ENCODE results near the gene SENP2.

GRCh38 chr3:185582871-185583270, 3.2 kb upstream of the SENP2 start:
- no peak for TF ChIP-seq ETS1 (IDR thresholded peaks at IDR 0.05)
- TF ChIP-seq REST (IDR thresholded peaks at IDR 0.05; ENCODE audit: unreplicated experiment) = no peak

All from GM23338 (cell line).